ENCODE results near the gene ATOH8.

- TF ChIP-seq CTCF (IDR thresholded peaks at IDR 0.05; ENCODE audit: borderline replicate concordance, extremely low read depth, low read length, poor library complexity, severe bottlenecking), result no peak
- no peak for TF ChIP-seq EZH2 (IDR thresholded peaks at IDR 0.05; ENCODE audit: borderline replicate concordance, low read depth, low read length, severe bottlenecking)
Measured at GRCh38 chr2:85748039-85748734, 5.6 kb upstream of the ATOH8 start.

Data from DND-41 (cell line).